SK-N-SH treated with all-trans-retinoic acid at 6 μM for 48 hours (cell line): ENCODE results near the gene GPATCH1.

Experiments
- ARNTL ChIP-seq: fragments of 450-650 bp; formaldehyde crosslinking; IDR thresholded peaks from 2 replicates; pipeline ENCODE4 v1.5.0; 2020; ENCODE audit warnings: low read depth, mild to moderate bottlenecking, moderate library complexity, borderline replicate concordance
- BACH2 ChIP-seq: fragments of 250-450 bp; sonication (Bioruptor Pico); IDR thresholded peaks from 2 replicates; pipeline ENCODE4 v1.9.0; 2021; ENCODE audit warnings: mild to moderate bottlenecking, borderline replicate concordance
- CREB5 ChIP-seq: fragments of 250-450 bp; sonication (Bioruptor Pico); IDR thresholded peaks from 2 replicates; pipeline ENCODE4 v1.5.1; 2020; ENCODE audit warnings: low read depth, mild to moderate bottlenecking, moderate library complexity
- CSDC2 ChIP-seq: fragments of 250-450 bp; sonication (Bioruptor Pico); IDR thresholded peaks from 2 replicates; pipeline ENCODE4 v1.5.0; 2020; ENCODE audit warnings: mild to moderate bottlenecking, moderate library complexity
- GLIS3 ChIP-seq: fragments of 250-450 bp; sonication (Bioruptor Pico); IDR thresholded peaks from 2 replicates; pipeline ENCODE4 v1.5.0; 2020; ENCODE audit warnings: mild to moderate bottlenecking, moderate library complexity
- ISL1 ChIP-seq: fragments of 250-450 bp; sonication (Bioruptor Pico); IDR thresholded peaks from 2 replicates; pipeline ENCODE4 v2.1.2; 2022; ENCODE audit warnings: mild to moderate bottlenecking, moderate library complexity
- PATZ1 ChIP-seq: fragments of 250-450 bp; sonication (Bioruptor Pico); IDR thresholded peaks from 2 replicates; pipeline ENCODE4 v1.8.0; 2020; ENCODE audit warnings: mild to moderate bottlenecking, moderate library complexity, borderline replicate concordance
- POU6F1 ChIP-seq: fragments of 250-450 bp; sonication (Bioruptor Pico); IDR thresholded peaks from 2 replicates; pipeline ENCODE4 v1.8.0; 2021; ENCODE audit warnings: low read depth, mild to moderate bottlenecking, moderate library complexity, borderline replicate concordance
- RARB ChIP-seq: fragments of 250-450 bp; sonication (Bioruptor Pico); IDR thresholded peaks from 2 replicates; pipeline ENCODE4 v1.8.0; 2021; ENCODE audit warnings: mild to moderate bottlenecking, moderate library complexity
- TOX ChIP-seq: fragments of 250-450 bp; sonication (Bioruptor Pico); IDR thresholded peaks from 2 replicates; pipeline ENCODE4 v1.8.0; 2021; ENCODE audit warnings: mild to moderate bottlenecking, moderate library complexity, borderline replicate concordance
- TSHZ2 ChIP-seq: fragments of 250-450 bp; sonication (Bioruptor Pico); IDR thresholded peaks from 2 replicates; pipeline ENCODE4 v1.5.0; 2020; ENCODE audit warnings: mild to moderate bottlenecking, moderate library complexity
- ZNF70 ChIP-seq: fragments of 450-650 bp; formaldehyde crosslinking; IDR thresholded peaks from 2 replicates; pipeline ENCODE4 v1.5.0; 2020; ENCODE audit warnings: mild to moderate bottlenecking, moderate library complexity

GRCh38 chr19:33085570-33086128 lies 4.7 kb downstream of the GPATCH1 start:
- TF ChIP-seq TSHZ2 (CRISPR knock-in tag) (no peak), BACH2 (CRISPR knock-in tag) (no peak), RARB (CRISPR knock-in tag) (no peak), CREB5 (CRISPR knock-in tag) (no peak), ARNTL (CRISPR knock-in tag) (no peak), TOX (CRISPR knock-in tag) (no peak), PATZ1 (no peak), ISL1 (CRISPR knock-in tag) (no peak), GLIS3 (CRISPR knock-in tag) (no peak), CSDC2 (CRISPR knock-in tag) (no peak), ZNF70 (no peak), POU6F1 (no peak)
